GM12892 (cell line): ENCODE data around the gene PASK.

Experiments used
- POLR2A ChIP-seq: IDR thresholded peaks from 2 replicates; pipeline ENCODE4 v1.6.1; 2011; ENCODE audit warnings: low read depth, low read length, control low read depth
- POLR2AphosphoS5 ChIP-seq: IDR thresholded peaks from 2 replicates; pipeline ENCODE4 v1.6.1; 2011; ENCODE audit warnings: low read depth, low read length, control low read depth

- TF ChIP-seq POLR2AphosphoS5 (no peak), POLR2A (no peak)
Measured at GRCh38 chr2:241159116-241159515, 9.8 kb upstream of the PASK start.
